GM12874 (cell line): ENCODE results near the gene MTCL3.

ENCODE experiments used
- CTCF ChIP-seq: IDR thresholded peaks from 2 replicates; pipeline ENCODE4 v1.5.1; 2011; ENCODE audit warnings: low read depth, mild to moderate bottlenecking, control low read depth, low read length, moderate library complexity; ENCODE audit not compliant: insufficient read depth

The MTCL3 gene

GRCh38 chr6:127458222-127458621, 60.9 kb downstream of the MTCL3 start:
- TF ChIP-seq CTCF = no peak

GRCh38 chr6:127457456-127458064, 61.6 kb downstream of the MTCL3 start:
- no peak for TF ChIP-seq CTCF

- TF ChIP-seq CTCF = no peak
Observed at GRCh38 chr6:127456465-127456864, 62.7 kb downstream of the MTCL3 start.

- TF ChIP-seq CTCF = no peak
Observed at GRCh38 chr6:127453845-127454619, 65.1 kb downstream of the MTCL3 start.

GRCh38 chr6:127452803-127453202, 66.3 kb downstream of the MTCL3 start:
- TF ChIP-seq CTCF = no peak

- no peak for TF ChIP-seq CTCF
Observed at GRCh38 chr6:127451388-127451787, 67.7 kb downstream of the MTCL3 start.

- no peak for TF ChIP-seq CTCF
Observed at GRCh38 chr6:127447780-127448179, 71.4 kb downstream of the MTCL3 start.
